Osteocyte (in vitro differentiated cells): Measurements from ENCODE around the gene MGAT5. TPM values are rescaled to one million over a fixed set of nuclear protein-coding genes. Genes with fewer than 3 reads are reported as not detected.

Experiments used
- DNase-seq: peaks from one replicate; pipeline ENCODE4 v3.0.0; 2021; ENCODE audit warnings: mixed read lengths; ENCODE audit not compliant: unreplicated experiment; ENCODE audit errors: extremely low spot score
- H3K27ac Mint-ChIP-seq: one replicate; pipeline ENCODE4 v1.8.0; 2021; ENCODE audit warnings: mild to moderate bottlenecking, mixed read lengths; ENCODE audit not compliant: unreplicated experiment
- H3K27me3 Mint-ChIP-seq: one replicate; pipeline ENCODE4 v1.8.0; 2021; ENCODE audit warnings: mixed read lengths; ENCODE audit not compliant: unreplicated experiment
- H3K36me3 Mint-ChIP-seq: one replicate; pipeline ENCODE4 v1.8.0; 2021; ENCODE audit warnings: mixed read lengths; ENCODE audit not compliant: unreplicated experiment
- H3K4me1 Mint-ChIP-seq: one replicate; pipeline ENCODE4 v1.8.0; 2021; ENCODE audit warnings: mixed read lengths; ENCODE audit not compliant: unreplicated experiment
- H3K4me3 Mint-ChIP-seq: one replicate; pipeline ENCODE4 v1.8.0; 2021; ENCODE audit warnings: mild to moderate bottlenecking, moderate library complexity, mixed read lengths; ENCODE audit not compliant: unreplicated experiment
- H3K9me3 Mint-ChIP-seq: one replicate; pipeline ENCODE4 v1.8.0; 2021; ENCODE audit warnings: mixed read lengths; ENCODE audit not compliant: unreplicated experiment
- CTCF ChIP-seq: fragments of 200-600 bp; sonication (generic); IDR thresholded peaks from 2 replicates; pipeline ENCODE4 v1.5.0; 2021; ENCODE audit warnings: antibody characterized with exemption, mild to moderate bottlenecking, moderate library complexity
- total RNA-seq: library from RNA; stranded (reverse); gene quantifications from 2 replicates; pipeline ENCODE4 v1.2.1, GENCODE V29; 2021

Gene MGAT5
- total RNA-seq, 1 donor from 2014 or later = 22.6 TPM

- DNase-seq = no peak
- Mint-ChIP-seq H3K4me3 (no peak overlapping the region), H3K4me1 (peaks cover 14% of the 10 kb centered on the region), H3K27me3 (no peaks in the 10 kb centered on the region), H3K36me3 (peaks cover 2% of the 10 kb centered on the region), H3K27ac (no peak overlapping the region), H3K9me3 (no peaks in the 10 kb centered on the region)
- TF ChIP-seq CTCF = no peak
Measured at GRCh38 chr2:134445116-134445515, 191.2 kb downstream of the MGAT5 start.

- Mint-ChIP-seq H3K4me3 (no peak overlapping the region), H3K27ac (no peak overlapping the region), H3K9me3 (no peaks in the 10 kb centered on the region), H3K4me1 (peaks cover 14% of the 10 kb centered on the region), H3K27me3 (no peaks in the 10 kb centered on the region), H3K36me3 (peaks cover 2% of the 10 kb centered on the region)
- DNase-seq = no peak
- TF ChIP-seq CTCF = no peak
Measured at GRCh38 chr2:134445985-134446382, 192.1 kb downstream of the MGAT5 start.

- no peak for DNase-seq
- Mint-ChIP-seq H3K27me3 (no peaks in the 10 kb centered on the region), H3K9me3 (no peaks in the 10 kb centered on the region), H3K4me3 (no peak overlapping the region), H3K4me1 (peaks cover 14% of the 10 kb centered on the region), H3K36me3 (peaks cover 2% of the 10 kb centered on the region), H3K27ac (peak overlapping the region; percentile 55)
- no peak for TF ChIP-seq CTCF
Measured at GRCh38 chr2:134446383-134447017, 192.6 kb downstream of the MGAT5 start.

GRCh38 chr2:134447669-134448068 lies 193.8 kb downstream of the MGAT5 start:
- H3K9me3 Mint-ChIP-seq = no peaks in the 10 kb centered on the region
- no peak overlapping the region for H3K4me3 Mint-ChIP-seq
- no peaks in the 10 kb centered on the region for H3K27me3 Mint-ChIP-seq
- no peak overlapping the region for H3K27ac Mint-ChIP-seq
- no peak for TF ChIP-seq CTCF
- H3K36me3 Mint-ChIP-seq = peaks cover 2% of the 10 kb centered on the region
- no peak for DNase-seq
- peaks cover 14% of the 10 kb centered on the region for H3K4me1 Mint-ChIP-seq

- no peak overlapping the region for H3K27ac Mint-ChIP-seq
- H3K4me3 Mint-ChIP-seq = no peak overlapping the region
- no peaks in the 10 kb centered on the region for H3K27me3 Mint-ChIP-seq
- H3K9me3 Mint-ChIP-seq = no peaks in the 10 kb centered on the region
- no peak for DNase-seq
- peaks cover 2% of the 10 kb centered on the region for H3K36me3 Mint-ChIP-seq
- peaks cover 14% of the 10 kb centered on the region for H3K4me1 Mint-ChIP-seq
- no peak for TF ChIP-seq CTCF
Measured at GRCh38 chr2:134448650-134449049, 194.8 kb downstream of the MGAT5 start.
